Sciatic nerve (tissue), 2 donors: ENCODE measurements around the gene GFRAL. TPM values are rescaled to one million over a fixed set of nuclear protein-coding genes. Genes with fewer than 3 reads are reported as not detected.
A peak's percentile ranks its signal among the peaks of the same experiment; 100 is the strongest.

Source experiments
- ATAC-seq: fragments of 200-7000 bp; cut with Tn5 transposase; one replicate; pipeline ENCODE4 v1.9.1; 2020; ENCODE audit warnings: mild to moderate bottlenecking, moderate library complexity
- DNase-seq: peaks from one replicate; pipeline ENCODE4 v3.0.0-alpha.2; 2020; ENCODE audit warnings: low spot score
- intact Hi-C: fragments of 100-400 bp; cut with DNase I; formaldehyde crosslinking; loops from one replicate; pipeline ENCODE4 v1.14.2; 2022
- total RNA-seq: library from RNA; stranded (reverse); fragmentation: NEBNext Ultra II Directional; extraction: Animal tissue kit (Norgen Biotek cat#: 25700); gene quantifications from one replicate; pipeline ENCODE4 v1.2.1, GENCODE V29; 2021
- donor health status: DM: no; HTN: no; CAD: no.
- donor health status: DM: no; HTN: no; CAD: no.

The GFRAL gene
- total RNA-seq, 1 donor from 2014 or later = 0.22 TPM

- intact Hi-C loops = no loop called here
- DNase-seq (no peak), ATAC-seq (peak; percentile 84)
These were observed 78.4 kb downstream of the GFRAL start for GRCh38 chr6:55405474-55406235.

- ATAC-seq (no peak), DNase-seq (no peak)
- intact Hi-C loops = no loop called here
These were observed 83.4 kb downstream of the GFRAL start for GRCh38 chr6:55410674-55411073.

- ATAC-seq (no peak), DNase-seq (no peak)
- intact Hi-C loops = no loop called here
These were observed 96.7 kb downstream of the GFRAL start for GRCh38 chr6:55423933-55424332.

DNA sequence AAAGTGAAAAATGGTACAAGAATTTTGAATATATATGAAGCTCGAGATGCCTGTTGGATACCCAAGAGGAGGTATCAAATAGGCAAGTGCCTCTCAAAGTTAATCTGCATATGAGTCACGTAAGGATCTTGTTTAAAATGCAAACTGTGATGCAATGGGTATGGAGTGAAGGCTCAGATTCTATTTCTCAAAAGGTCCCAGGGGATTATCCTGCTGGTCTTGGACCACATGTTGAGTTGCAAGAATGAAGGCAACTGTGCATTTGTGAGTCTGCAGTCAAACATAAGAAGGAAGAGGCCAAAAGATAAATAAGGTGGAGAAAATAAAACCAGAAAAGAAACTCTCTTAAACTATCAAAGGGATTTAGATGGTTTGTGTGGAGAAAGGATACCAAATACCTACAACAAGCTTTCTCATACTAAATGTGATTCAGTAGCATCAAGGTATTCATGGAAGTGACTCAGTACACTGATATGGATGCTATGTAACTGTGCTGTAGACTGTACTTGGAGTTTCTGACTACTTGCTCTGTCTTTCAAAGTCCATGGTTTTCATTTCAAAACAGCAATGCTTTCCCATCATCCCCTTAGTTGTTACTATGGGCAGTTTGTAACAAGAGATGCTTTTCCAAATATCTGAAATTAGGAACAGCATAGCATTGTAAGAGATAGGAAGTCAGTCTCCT is 106.3 kb downstream of the GFRAL start:
- DNase-seq (no peak), ATAC-seq (no peak)
- intact Hi-C loops = no loop called here

GRCh38 chr6:55437141-55437540 is 109.9 kb downstream of the GFRAL start:
- intact Hi-C loops = no loop called here
- DNase-seq (no peak), ATAC-seq (no peak)

DNA sequence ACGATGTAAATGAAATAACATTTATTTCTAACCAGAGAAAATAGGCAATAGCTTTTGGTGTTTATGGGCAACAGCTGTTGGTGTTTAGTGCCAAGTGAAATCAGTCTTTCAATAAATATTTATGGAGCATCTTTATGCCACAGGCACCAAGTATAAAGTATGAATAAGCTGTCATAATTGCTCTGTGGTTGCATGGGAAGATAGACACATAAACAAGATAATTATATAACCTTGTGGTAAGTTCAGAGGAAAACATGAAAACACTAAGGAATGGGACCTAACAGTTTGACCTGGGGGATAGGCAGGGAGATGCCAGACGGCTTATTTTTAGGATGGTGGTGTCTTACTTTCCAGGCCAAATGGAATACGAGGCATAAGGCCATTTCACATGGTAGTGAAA is 110.9 kb downstream of the GFRAL start:
- no peak for DNase-seq
- no peak for ATAC-seq
- intact Hi-C loops = no loop called here

DNA sequence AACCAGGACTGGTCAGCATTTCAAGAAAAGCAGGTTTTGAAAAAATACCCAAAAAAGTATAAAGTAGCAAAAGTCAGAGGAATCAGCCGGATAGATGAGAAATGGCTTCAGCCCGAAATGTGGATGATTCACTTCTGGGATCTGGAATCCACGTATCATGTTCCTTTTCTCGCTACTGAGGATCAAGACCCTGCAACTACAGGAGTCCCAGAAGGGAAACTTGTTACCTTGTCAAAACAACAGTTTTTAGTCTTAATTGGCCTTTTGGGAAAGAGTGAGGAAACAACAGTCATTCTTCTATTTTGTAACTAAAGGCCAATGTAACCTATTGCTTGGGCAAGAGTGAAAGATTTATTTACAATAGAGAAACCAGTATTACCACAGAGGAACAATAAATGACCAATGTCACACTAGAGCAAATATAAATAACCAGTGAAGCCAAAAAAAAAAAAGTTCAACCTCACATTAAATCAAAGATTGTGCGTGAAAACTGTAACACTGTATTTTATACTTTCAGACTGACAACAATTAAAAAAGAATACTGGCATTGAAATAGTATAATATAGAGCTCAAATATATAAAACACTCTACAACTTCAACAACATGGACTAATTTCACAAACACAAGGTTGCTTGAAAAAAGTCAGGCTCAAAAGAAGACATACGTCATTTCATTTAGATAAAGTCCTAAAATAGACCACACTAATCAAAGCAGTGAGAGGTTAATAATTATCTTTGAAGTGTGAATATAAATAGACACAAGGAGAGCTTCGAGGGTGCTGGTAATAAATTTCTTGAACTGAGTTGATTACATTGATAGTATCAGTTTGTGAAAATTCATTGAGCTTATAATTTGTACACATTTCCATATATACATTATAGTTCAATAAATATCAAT is 116.2 kb downstream of the GFRAL start:
- no peak for DNase-seq
- intact Hi-C loops = no loop called here
- ATAC-seq = peak; percentile 80

- intact Hi-C loops = no loop called here
- no peak for DNase-seq
- peak; percentile 50 for ATAC-seq
These were observed 118.5 kb downstream of the GFRAL start for GRCh38 chr6:55445648-55446204.

DNA sequence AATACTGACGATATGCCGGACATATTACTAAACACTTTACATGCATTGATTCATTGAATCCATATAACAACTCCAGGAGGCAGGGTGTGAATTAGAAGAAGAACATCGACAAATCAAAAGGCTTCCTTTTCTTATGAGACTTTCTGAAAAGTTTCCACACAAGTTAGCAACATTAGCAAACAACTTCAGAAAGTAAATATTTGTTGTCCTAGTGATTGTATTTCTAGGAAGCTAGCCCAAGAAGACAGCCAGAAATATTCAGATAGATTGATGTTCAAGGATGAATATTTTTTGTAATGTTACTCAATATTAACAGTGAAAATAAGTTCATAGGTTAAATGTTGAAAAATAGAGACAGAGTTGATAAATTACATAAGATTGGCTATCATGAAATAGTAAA is 120.6 kb downstream of the GFRAL start:
- ATAC-seq (no peak), DNase-seq (no peak)
- intact Hi-C loops = no loop called here

GRCh38 chr6:55448451-55448850 is 121.2 kb downstream of the GFRAL start:
- intact Hi-C loops = no loop called here
- DNase-seq (no peak), ATAC-seq (no peak)

- ATAC-seq (no peak), DNase-seq (no peak)
- intact Hi-C loops = no loop called here
These were observed 122.0 kb downstream of the GFRAL start for GRCh38 chr6:55449225-55449624.

GRCh38 chr6:55450005-55450404 is 122.7 kb downstream of the GFRAL start:
- intact Hi-C loops = loop anchor here (5.0 kb wide), 1 partner anchor 267 kb away; no protein-coding TSS in a partner anchor
- ATAC-seq (no peak), DNase-seq (no peak)

Other genes starting within 250 kb of the GFRAL start
- gene HCRTR2, start 153.0 kb upstream of the GFRAL start, total RNA-seq = not detected